ENCODE measurements around the gene NEGR1. TPM values are rescaled to one million over a fixed set of nuclear protein-coding genes. Genes with fewer than 3 reads are reported as not detected.

The NEGR1 gene
- total and polyA plus RNA-seq, 12 donors = 2.3 to 18.3 (median 5.2) TPM

- Histone ChIP-seq H3K27me3 (no peaks in the 10 kb centered on the region), H3K4me1 (peaks cover 0 to 7% (median 0%) of the 10 kb centered on the region in 9 donors), H3K36me3 (no peaks in the 10 kb centered on the region), H3K9me3 (no peaks in the 10 kb centered on the region), H3K4me3 (no peak overlapping the region), H3K27ac (no peak overlapping the region)
- WGBS, 2 donors = 85 to 88% methylated on average over 2 of the region's 2 CpGs
- ATAC-seq = no peak
- TF ChIP-seq CTCF (IDR thresholded peaks at IDR 0.05) = no peak
- intact Hi-C loops (cut with DNase I) = no loop called here
- no peak for DNase-seq
Measured at GRCh38 chr1:71645015-71645414, 637.3 kb downstream of the NEGR1 start.

- peak overlapping the region in 1 of 10 donors; percentile 6 for H3K27ac ChIP-seq
- intact Hi-C loops (cut with DNase I) = loop anchor here in 1 of 10 donors (5.0 kb wide), 1 partner anchor 50 kb away; no protein-coding TSS in a partner anchor
- peaks cover 0 to 12% (median 0%) of the 10 kb centered on the region in 9 donors for H3K4me1 ChIP-seq
- peak in 4 of 8 donors; percentile 42 to 85 (median 72) for ATAC-seq
- DNase-seq = peak; percentile 6 to 11
- WGBS, 2 donors = 39 to 42% methylated on average over 3 of the region's 3 CpGs
- no peak overlapping the region for H3K4me3 ChIP-seq
- H3K9me3 ChIP-seq = no peaks in the 10 kb centered on the region
- no peaks in the 10 kb centered on the region for H3K27me3 ChIP-seq
- no peaks in the 10 kb centered on the region for H3K36me3 ChIP-seq
- no peak for TF ChIP-seq CTCF (IDR thresholded peaks at IDR 0.05)
Measured at GRCh38 chr1:71641903-71642302, 640.4 kb downstream of the NEGR1 start.

GRCh38 chr1:71640998-71641397 lies 641.3 kb downstream of the NEGR1 start:
- WGBS, 2 donors = 81 to 88% methylated on average over 5 of the region's 5 CpGs
- ATAC-seq = no peak
- intact Hi-C loops (cut with DNase I) = loop anchor here in 1 of 10 donors (5.0 kb wide), 1 partner anchor 51 kb away; no protein-coding TSS in a partner anchor

GRCh38 chr1:71640116-71640515 lies 642.2 kb downstream of the NEGR1 start:
- Histone ChIP-seq H3K9me3 (peaks cover 0 to 6% (median 0%) of the 10 kb centered on the region in 11 donors), H3K27me3 (no peaks in the 10 kb centered on the region), H3K4me1 (peaks cover 0 to 12% (median 0%) of the 10 kb centered on the region in 9 donors), H3K4me3 (no peak overlapping the region), H3K36me3 (no peaks in the 10 kb centered on the region), H3K27ac (peak overlapping the region in 1 of 10 donors; percentile 29)
- ATAC-seq (peak in 6 of 8 donors; percentile 24 to 76 (median 56)), DNase-seq (no peak)
- WGBS, 2 donors = 44 to 64% methylated on average over 3 of the region's 3 CpGs
- intact Hi-C loops (cut with DNase I) = loop anchor here in 1 of 10 donors (5.0 kb wide), 1 partner anchor 52 kb away; no protein-coding TSS in a partner anchor
- no peak for TF ChIP-seq CTCF (IDR thresholded peaks at IDR 0.05)

More at GRCh38 chr1:71640998-71641397, 641.3 kb downstream of the NEGR1 start:
- Histone ChIP-seq H3K27me3 (no peaks in the 10 kb centered on the region), H3K9me3 (no peaks in the 10 kb centered on the region), H3K4me3 (no peak overlapping the region), H3K4me1 (peaks cover 0 to 12% (median 0%) of the 10 kb centered on the region in 9 donors), H3K27ac (peak overlapping the region in 1 of 10 donors; percentile 29), H3K36me3 (no peaks in the 10 kb centered on the region)
- DNase-seq = no peak
- no peak for TF ChIP-seq CTCF (IDR thresholded peaks at IDR 0.05)

Data from heart right ventricle (tissue), 16 donors.